NCI-H2107 treated with DMSO at 0.1 percent for 48 hours (cell line): Measurements from ENCODE around the gene FHL2.
A peak's percentile ranks its signal among the peaks of the same experiment; 100 is the strongest.

Experiments
- DNase-seq: peaks from one replicate; lab custom pipeline; 2025; ENCODE audit not compliant: unreplicated experiment; lab: John Stamatoyannopoulos, UW

The FHL2 gene

DNA sequence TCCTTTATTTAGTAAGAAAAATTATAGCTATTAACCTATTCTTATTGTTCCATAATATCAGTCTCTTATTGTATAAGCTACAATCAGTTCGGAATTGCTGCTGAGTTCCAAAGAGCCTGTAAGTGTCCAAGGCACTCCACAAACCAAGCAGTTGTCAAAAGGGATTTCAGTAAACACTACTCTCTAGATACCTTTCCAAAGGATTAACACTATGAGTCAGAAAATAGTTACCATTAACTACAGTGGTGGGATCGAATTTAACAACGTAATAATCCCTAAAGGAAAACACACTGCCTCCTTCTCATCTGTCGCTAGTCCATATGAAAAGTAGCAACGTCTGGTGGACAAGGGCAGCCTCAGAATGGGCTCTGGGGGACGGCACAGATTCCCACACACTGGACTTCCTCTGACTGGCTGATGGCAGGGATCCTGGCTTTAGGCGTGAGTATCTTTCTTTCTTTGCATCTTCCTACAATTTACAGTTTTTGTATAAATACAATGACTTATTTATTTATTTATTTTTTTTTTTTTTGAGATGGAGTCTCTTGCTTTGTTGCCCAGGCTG lies 78.1 kb downstream of the FHL2 start:
- peak; percentile 33 for DNase-seq

GRCh38 chr2:105317937-105318336 lies 80.9 kb downstream of the FHL2 start:
- no peak for DNase-seq

DNA sequence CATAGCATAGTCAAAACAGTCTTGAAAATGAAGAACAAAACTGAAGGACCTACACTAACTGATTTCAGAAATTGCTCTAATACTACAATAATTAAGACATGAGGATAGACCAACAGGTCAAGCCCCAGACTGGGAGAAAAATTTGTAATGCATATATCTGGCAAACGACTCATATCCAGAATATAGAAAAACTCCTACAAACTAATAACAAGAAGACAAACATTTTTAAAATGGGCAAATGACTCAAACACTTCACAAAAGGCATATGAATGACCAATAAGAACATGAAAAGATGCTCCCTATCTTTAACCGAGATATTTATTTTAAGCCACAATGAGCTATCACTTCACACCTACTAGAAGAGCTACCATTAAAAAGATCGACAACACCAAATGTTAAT lies 83.5 kb downstream of the FHL2 start:
- DNase-seq = no peak

- no peak for DNase-seq
These were observed 85.0 kb downstream of the FHL2 start for GRCh38 chr2:105313877-105314276.
